Keratinocyte (primary cell): Measurements from ENCODE around the gene MFAP2. TPM values are rescaled to one million over a fixed set of nuclear protein-coding genes. Genes with fewer than 3 reads are reported as not detected.

ENCODE experiments used
- DNase-seq: peaks from one replicate; pipeline ENCODE4 v3.0.0-alpha.2; 2011; ENCODE audit warnings: low read depth, missing footprints, low spot score
- FAIRE-seq: peaks from 2 replicates; lab custom pipeline; 2011; peaks lifted over from hg19 to GRCh38; lab: Jason Lieb, UNC
- H2AFZ ChIP-seq: 2 replicates; pipeline ENCODE4 v1.6.0; 2012; ENCODE audit warnings: low read length, control low read depth, inconsistent platforms; ENCODE audit not compliant: control insufficient read depth
- H3K27ac ChIP-seq: 2 replicates; pipeline ENCODE4 v1.5.1; 2011; ENCODE audit warnings: low read length; ENCODE audit not compliant: control insufficient read depth, insufficient read depth
- H3K27me3 ChIP-seq: 3 replicates; pipeline ENCODE4 v1.6.0; 2011; ENCODE audit warnings: low read length; ENCODE audit not compliant: control insufficient read depth, insufficient read depth; ENCODE audit errors: extremely low read depth
- H3K36me3 ChIP-seq, 2 experiments: 2 replicates in 1 of 2; 3 replicates in 1 of 2; pipeline ENCODE4 v1.5.1; 2011; ENCODE audit warnings: low read length in 2 of 2, mild to moderate bottlenecking in 1 of 2; ENCODE audit not compliant: control insufficient read depth in 2 of 2, insufficient read depth in 2 of 2; ENCODE audit errors: extremely low read depth in 1 of 2
- H3K4me1 ChIP-seq: 3 replicates; pipeline ENCODE4 v1.5.1; 2011; ENCODE audit warnings: low read length; ENCODE audit not compliant: control insufficient read depth, insufficient read depth; ENCODE audit errors: extremely low read depth
- H3K4me2 ChIP-seq: 3 replicates; pipeline ENCODE4 v1.6.0; 2011; ENCODE audit warnings: low read depth, low read length; ENCODE audit not compliant: control insufficient read depth, insufficient read depth; ENCODE audit errors: extremely low read depth
- H3K4me3 ChIP-seq, 3 experiments: fragments of 200-600 bp in 1 of 3; sonication (generic) in 1 of 3; 2 replicates in 2 of 3; 3 replicates in 1 of 3; pipeline ENCODE4 v1.5.1; 2011 to 2016; ENCODE audit warnings: low read length in 3 of 3, mild to moderate bottlenecking in 3 of 3, control low read depth in 2 of 3, inconsistent platforms in 1 of 3, low read depth in 1 of 3, mixed read lengths in 1 of 3, mixed run types in 1 of 3, moderate library complexity in 1 of 3; ENCODE audit not compliant: control insufficient read depth in 2 of 3, insufficient read depth in 2 of 3; ENCODE audit errors: extremely low read depth in 1 of 3
- H3K79me2 ChIP-seq: 2 replicates; pipeline ENCODE4 v1.6.0; 2012; ENCODE audit warnings: low read length; ENCODE audit not compliant: control insufficient read depth, insufficient read depth
- H3K9ac ChIP-seq: 3 replicates; pipeline ENCODE4 v1.6.0; 2011; ENCODE audit warnings: low read length; ENCODE audit not compliant: control insufficient read depth, insufficient read depth; ENCODE audit errors: extremely low read depth
- H3K9me1 ChIP-seq: 3 replicates; pipeline ENCODE4 v1.6.0; 2011; ENCODE audit warnings: low read length; ENCODE audit not compliant: control insufficient read depth, insufficient read depth; ENCODE audit errors: extremely low read depth
- H3K9me3 ChIP-seq: 2 replicates; pipeline ENCODE4 v1.5.1; 2012; ENCODE audit warnings: low read depth, low read length; ENCODE audit not compliant: control insufficient read depth
- H4K20me1 ChIP-seq: 3 replicates; pipeline ENCODE4 v1.6.0; 2011; ENCODE audit warnings: low read length; ENCODE audit not compliant: control insufficient read depth, insufficient read depth; ENCODE audit errors: extremely low read depth
- CTCF ChIP-seq, 3 experiments: IDR thresholded peaks in 1 of 3; conservative IDR thresholded peaks in 1 of 3; optimal IDR thresholded peaks in 1 of 3; 2 replicates in 2 of 3; 3 replicates in 1 of 3; pipeline versions ENCODE3 to v1.5.1; 2011; ENCODE audit warnings: low read length in 3 of 3, mild to moderate bottlenecking in 3 of 3, moderate library complexity in 2 of 3, control low read depth in 1 of 3, inconsistent platforms in 1 of 3; ENCODE audit not compliant: insufficient read depth in 2 of 3; ENCODE audit errors: extremely low read depth in 1 of 3
- EZH2 ChIP-seq: IDR thresholded peaks from one replicate; pipeline ENCODE4 v1.6.1; 2012; ENCODE audit warnings: inconsistent platforms, mild to moderate bottlenecking, low read length, moderate library complexity
- dilution Hi-C: fragments of 300-500 bp; cut with MboI; formaldehyde crosslinking; loops from one replicate; pipeline ENCODE4 v1.7.0; 2020; ENCODE audit warnings: low sequenced_read_pairs; ENCODE audit not compliant: extremely low pct_ligation_motif_present
- polyA plus RNA-seq, 5 experiments: library from polyadenylated mRNA; depleted of rRNA in 3 of 5; stranded (reverse) in 3 of 5; stranded (forward) in 1 of 5; unstranded in 1 of 5; fragments of >200 nt; gene quantifications; 1 replicate in 1 of 5; 2 replicates in 3 of 5; 3 replicates in 1 of 5; pipeline versions ENCODE4 v1.2.1 to v1.2.3, GENCODE V29; 2011 to 2012; ENCODE audit warnings: missing spikeins in 2 of 5, low read depth in 1 of 5, low replicate concordance in 1 of 5

The MFAP2 gene
- polyA plus RNA-seq, 1 donor (not counting 4 experiments of a cell fraction or from before 2014, with no cell fraction given), result 34.6 TPM

GRCh38 chr1:16986560-16986959 is 6.1 kb upstream of the MFAP2 start:
- FAIRE-seq, result no peak
- Histone ChIP-seq H3K4me3 (no peak overlapping the region), H2AFZ (no peak overlapping the region), H3K27me3 (no peaks in the 10 kb centered on the region), H3K9ac (no peak overlapping the region), H3K4me1 (peaks cover 21% of the 10 kb centered on the region), H4K20me1 (no peaks in the 10 kb centered on the region), H3K36me3 (peaks cover 14 to 20% of the 10 kb centered on the region in 2 experiments), H3K9me3 (no peaks in the 10 kb centered on the region), H3K4me2 (no peak overlapping the region), H3K9me1 (no peaks in the 10 kb centered on the region), H3K79me2 (no peaks in the 10 kb centered on the region), H3K27ac (no peak overlapping the region)
- dilution Hi-C loops, result no loop called here
- TF ChIP-seq CTCF (optimal IDR thresholded peaks at IDR 0.05 in 1 of 3, IDR thresholded peaks at IDR 0.05 in 1 of 3, conservative IDR thresholded peaks at IDR 0.05 in 1 of 3; ENCODE audit: extremely low read depth in 1 of 3, insufficient read depth in 2 of 3, low read length in 3 of 3) (no peak), EZH2 (no peak)
- DNase-seq, result no peak

- peaks cover 25% of the 10 kb centered on the region for H3K4me1 ChIP-seq
- H4K20me1 ChIP-seq, result no peaks in the 10 kb centered on the region
- TF ChIP-seq CTCF (optimal IDR thresholded peaks at IDR 0.05 in 1 of 3, IDR thresholded peaks at IDR 0.05 in 1 of 3, conservative IDR thresholded peaks at IDR 0.05 in 1 of 3; ENCODE audit: extremely low read depth in 1 of 3, insufficient read depth in 2 of 3, low read length in 3 of 3) (no peak), EZH2 (no peak)
- H3K9me1 ChIP-seq, result no peaks in the 10 kb centered on the region
- no peak overlapping the region for H2AFZ ChIP-seq
- no peaks in the 10 kb centered on the region for H3K79me2 ChIP-seq
- H3K9me3 ChIP-seq, result no peaks in the 10 kb centered on the region
- no peak overlapping the region for H3K4me3 ChIP-seq
- FAIRE-seq, result no peak
- DNase-seq, result no peak
- H3K4me2 ChIP-seq, result no peak overlapping the region
- dilution Hi-C loops, result no loop called here
- no peaks in the 10 kb centered on the region for H3K27me3 ChIP-seq
- H3K27ac ChIP-seq, result no peak overlapping the region
- peaks cover 14 to 16% of the 10 kb centered on the region in 2 experiments for H3K36me3 ChIP-seq
- H3K9ac ChIP-seq, result no peak overlapping the region
These were observed 5.7 kb upstream of the MFAP2 start for GRCh38 chr1:16986113-16986512.
